Activated CD4-positive, alpha-beta T cell treated with anti-CD3 and anti-CD28 coated beads for 36 hours (primary cell): ENCODE measurements around the gene CTCFL. TPM values are rescaled to one million over a fixed set of nuclear protein-coding genes. Genes with fewer than 3 reads are reported as not detected.
A peak's percentile ranks its signal among the peaks of the same experiment; 100 is the strongest.
"Not testable (repeated sequence)": the region's sequence is repeated elsewhere in the genome, so short reads cannot be mapped to it uniquely, and the experiment has no call there.

Source experiments
- ATAC-seq: fragments of 200-7000 bp; cut with Tn5 transposase; one replicate; pipeline ENCODE4 v1.10.0; 2021; ENCODE audit warnings: mild to moderate bottlenecking, moderate library complexity
- CTCF ChIA-PET: fragments of 350-600 bp; sonication (Branson Sonifier 250); formaldehyde crosslinking; loops from one replicate; lab custom pipeline; 2021; ENCODE audit warnings: antibody characterized with exemption; lab: Charles Lee
- POLR2A ChIA-PET: fragments of 350-600 bp; sonication (Branson Sonifier 250); formaldehyde crosslinking; loops from one replicate; lab custom pipeline; 2021; ENCODE audit warnings: antibody characterized with exemption, inconsistent platforms; lab: Charles Lee
- DNase-seq: peaks from one replicate; pipeline ENCODE4 v3.0.0-alpha.2; 2020
- H3K27ac Mint-ChIP-seq: one replicate; pipeline ENCODE4 v1.8.0; 2021; ENCODE audit warnings: mixed read lengths
- H3K27me3 Mint-ChIP-seq: one replicate; pipeline ENCODE4 v1.8.0; 2021; ENCODE audit warnings: mixed read lengths
- H3K36me3 Mint-ChIP-seq: one replicate; pipeline ENCODE4 v1.8.0; 2021; ENCODE audit warnings: low read depth, mixed read lengths
- H3K4me1 Mint-ChIP-seq: one replicate; pipeline ENCODE4 v1.8.0; 2021; ENCODE audit warnings: mixed read lengths
- H3K4me3 Mint-ChIP-seq: one replicate; pipeline ENCODE4 v1.8.0; 2021; ENCODE audit warnings: mild to moderate bottlenecking, moderate library complexity, mixed read lengths
- H3K9me3 Mint-ChIP-seq: one replicate; pipeline ENCODE4 v1.8.0; 2021; ENCODE audit warnings: low read depth, mixed read lengths
- intact Hi-C, 2 experiments: fragments of 100-400 bp; cut with DNase I in 1 of 2; cut with micrococcal nuclease in 1 of 2; formaldehyde crosslinking; loops; one replicate each; pipeline versions ENCODE4 v1.14.2 to v1.15.1; 2022 to 2024; cut with DNase I, micrococcal nuclease
- total RNA-seq, 2 experiments: library from RNA; stranded (reverse); gene quantifications; one replicate each; pipeline ENCODE4 v1.2.3, GENCODE V29; 2021

The CTCFL gene
- total RNA-seq, 2 experiments from 2014 or later, result not detected

GRCh38 chr20:57476641-57477461 is 48.1 kb downstream of the CTCFL start:
- ATAC-seq, result no peak
- Mint-ChIP-seq H3K27ac (no peak overlapping the region), H3K27me3 (no peaks in the 10 kb centered on the region), H3K4me1 (peaks cover 25% of the 10 kb centered on the region), H3K36me3 (no peaks in the 10 kb centered on the region), H3K4me3 (no peak overlapping the region), H3K9me3 (no peaks in the 10 kb centered on the region)
- ChIA-PET CTCF (interaction anchor here (1.0 kb wide), 1 partner anchor 22 kb away, joined by 3 read pairs; no protein-coding TSS in a partner anchor), POLR2A (no interaction called here)
- DNase-seq, result no peak
- intact Hi-C loops, result loop anchor here in 1 of 2 experiments (5.0 kb wide), 1 partner anchor 35 kb away; no protein-coding TSS in a partner anchor

- DNase-seq (no peak), ATAC-seq (no peak)
- Mint-ChIP-seq H3K9me3 (no peaks in the 10 kb centered on the region), H3K36me3 (no peaks in the 10 kb centered on the region), H3K27ac (no peak overlapping the region), H3K4me3 (no peak overlapping the region), H3K27me3 (no peaks in the 10 kb centered on the region), H3K4me1 (peaks cover 21% of the 10 kb centered on the region)
- intact Hi-C loops, result loop anchor here in 1 of 2 experiments (5.0 kb wide), 1 partner anchor 34 kb away; no protein-coding TSS in a partner anchor
- POLR2A ChIA-PET, result no interaction called here
- CTCF ChIA-PET, result interaction anchor here (0.5 to 0.8 kb wide), 2 partner anchors 83 to 120 kb away, joined by 3 read pairs; no protein-coding TSS in a partner anchor
These were observed 48.8 kb downstream of the CTCFL start for GRCh38 chr20:57476084-57476526.

GRCh38 chr20:57475388-57476083 is 49.4 kb downstream of the CTCFL start:
- CTCF ChIA-PET, result interaction anchor here (0.5 to 0.8 kb wide), 3 partner anchors 83 to 209 kb away, joined by 3 read pairs; no protein-coding TSS in a partner anchor
- H3K9me3 Mint-ChIP-seq, result no peaks in the 10 kb centered on the region

GRCh38 chr20:57474816-57475215 is 50.1 kb downstream of the CTCFL start:
- ATAC-seq (no peak), DNase-seq (no peak)
- Mint-ChIP-seq H3K27ac (no peak overlapping the region), H3K9me3 (no peaks in the 10 kb centered on the region), H3K4me1 (peaks cover 14% of the 10 kb centered on the region), H3K4me3 (no peak overlapping the region), H3K27me3 (no peaks in the 10 kb centered on the region), H3K36me3 (no peaks in the 10 kb centered on the region)
- intact Hi-C loops, result loop anchor here in 1 of 2 experiments (5.0 kb wide), 1 partner anchor 33 kb away; no protein-coding TSS in a partner anchor
- ChIA-PET POLR2A (no interaction called here), CTCF (interaction anchor here (0.6 to 1.0 kb wide), 2 partner anchors 10 to 209 kb away, joined by 3 to 4 read pairs; no protein-coding TSS in a partner anchor)

More at GRCh38 chr20:57475388-57476083, 49.4 kb downstream of the CTCFL start:
- Mint-ChIP-seq H3K27me3 (no peaks in the 10 kb centered on the region), H3K36me3 (no peaks in the 10 kb centered on the region), H3K4me1 (peaks cover 15% of the 10 kb centered on the region), H3K27ac (no peak overlapping the region), H3K4me3 (no peak overlapping the region)
- ATAC-seq, result no peak
- DNase-seq, result no peak
- POLR2A ChIA-PET, result no interaction called here
- intact Hi-C loops, result loop anchor here in 1 of 2 experiments (5.0 kb wide), 1 partner anchor 33 kb away; no protein-coding TSS in a partner anchor

GRCh38 chr20:57474205-57474604 is 50.7 kb downstream of the CTCFL start:
- Mint-ChIP-seq H3K4me3 (no peak overlapping the region), H3K27me3 (no peaks in the 10 kb centered on the region), H3K27ac (no peak overlapping the region), H3K9me3 (no peaks in the 10 kb centered on the region), H3K4me1 (peaks cover 14% of the 10 kb centered on the region), H3K36me3 (no peaks in the 10 kb centered on the region)
- ChIA-PET POLR2A (no interaction called here), CTCF (interaction anchor here (0.8 to 1.0 kb wide), 3 partner anchors 9 to 1246 kb away, joined by 4 to 5 read pairs (median 4); no protein-coding TSS in a partner anchor)
- ATAC-seq (no peak), DNase-seq (no peak)
- intact Hi-C loops, result no loop called here

GRCh38 chr20:57473246-57474048 is 51.5 kb downstream of the CTCFL start:
- POLR2A ChIA-PET, result no interaction called here
- H3K4me1 Mint-ChIP-seq, result peaks cover 14% of the 10 kb centered on the region
- H3K9me3 Mint-ChIP-seq, result no peaks in the 10 kb centered on the region
- intact Hi-C loops, result no loop called here
- H3K27me3 Mint-ChIP-seq, result no peaks in the 10 kb centered on the region
- H3K4me3 Mint-ChIP-seq, result no peak overlapping the region
- DNase-seq (peak; percentile 39), ATAC-seq (peak; percentile 80)
- H3K27ac Mint-ChIP-seq, result no peak overlapping the region
- CTCF ChIA-PET, result interaction anchor here (0.6 to 1.2 kb wide), 11 partner anchors 16 to 1247 kb away, joined by 3 to 5 read pairs (median 4); no protein-coding TSS in a partner anchor
- H3K36me3 Mint-ChIP-seq, result no peaks in the 10 kb centered on the region

- CTCF ChIA-PET, result interaction anchor here (0.6 to 1.2 kb wide), 9 partner anchors 8 to 305 kb away, joined by 3 to 4 read pairs (median 3); no protein-coding TSS in a partner anchor
- DNase-seq, H3K9me3 Mint-ChIP-seq, H3K27me3 Mint-ChIP-seq, H3K27ac Mint-ChIP-seq, H3K4me3 Mint-ChIP-seq, intact Hi-C loops, ATAC-seq, H3K36me3 Mint-ChIP-seq, POLR2A ChIA-PET: not testable (repeated sequence)
- peaks cover 14% of the 10 kb centered on the region for H3K4me1 Mint-ChIP-seq
These were observed 52.5 kb downstream of the CTCFL start for GRCh38 chr20:57472474-57472873.

- no peaks in the 10 kb centered on the region for H3K9me3 Mint-ChIP-seq
- intact Hi-C loops, result no loop called here
- CTCF ChIA-PET, result interaction anchor here (0.7 to 1.2 kb wide), 3 partner anchors 27 to 306 kb away, joined by 3 to 4 read pairs (median 4); no protein-coding TSS in a partner anchor
- DNase-seq (no peak), ATAC-seq (no peak)
- H3K27ac Mint-ChIP-seq, result no peak overlapping the region
- no peaks in the 10 kb centered on the region for H3K27me3 Mint-ChIP-seq
- H3K4me1 Mint-ChIP-seq, result peaks cover 14% of the 10 kb centered on the region
- no peak overlapping the region for H3K4me3 Mint-ChIP-seq
- POLR2A ChIA-PET, result no interaction called here
- H3K36me3 Mint-ChIP-seq, result no peaks in the 10 kb centered on the region
These were observed 53.2 kb downstream of the CTCFL start for GRCh38 chr20:57471496-57472372.

GRCh38 chr20:57470666-57471495 is 54.1 kb downstream of the CTCFL start:
- no peaks in the 10 kb centered on the region for H3K9me3 Mint-ChIP-seq
- no peak for DNase-seq
- ChIA-PET CTCF (no interaction called here), POLR2A (no interaction called here)
- no peaks in the 10 kb centered on the region for H3K27me3 Mint-ChIP-seq
- intact Hi-C loops, result no loop called here
- no peaks in the 10 kb centered on the region for H3K36me3 Mint-ChIP-seq
- ATAC-seq, result no peak
- H3K4me1 Mint-ChIP-seq, result peaks cover 13% of the 10 kb centered on the region
- no peak overlapping the region for H3K27ac Mint-ChIP-seq
- no peak overlapping the region for H3K4me3 Mint-ChIP-seq
